Measurements from ENCODE around the gene ABCB11.

DNA sequence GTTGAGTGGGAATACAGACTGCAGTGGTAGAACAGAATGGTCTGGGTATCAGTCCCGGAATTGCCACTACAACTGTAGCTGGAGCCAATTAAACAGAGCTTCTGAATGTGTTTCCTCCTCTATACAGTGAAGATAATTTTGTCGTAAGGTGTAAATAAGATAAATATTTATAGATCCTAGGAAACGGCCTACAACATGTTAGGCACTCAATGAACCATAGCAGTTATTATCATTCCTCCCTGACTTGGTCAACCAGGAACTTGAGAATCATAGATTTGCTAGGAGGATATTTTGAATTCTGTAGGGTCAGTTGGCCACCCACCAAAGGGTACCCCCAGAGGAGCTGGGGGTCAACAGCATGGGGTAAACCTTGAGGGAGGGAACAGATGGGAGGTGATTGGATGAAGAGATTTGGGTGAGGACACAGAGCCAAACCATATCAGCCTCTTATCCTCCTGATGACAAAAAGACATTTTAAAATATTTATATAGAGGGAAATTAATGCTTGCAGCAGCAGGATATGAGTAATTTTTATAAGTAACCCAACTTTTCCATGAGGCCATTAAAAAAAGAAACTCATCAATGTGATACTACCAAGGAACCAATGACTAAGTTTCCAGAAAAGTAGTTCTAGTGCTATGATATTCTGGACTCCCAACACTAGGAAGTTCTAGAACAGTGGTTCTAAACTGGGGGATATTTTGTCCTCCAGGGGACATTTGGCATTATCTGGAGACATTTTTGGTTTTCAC is 42.3 kb upstream of the ABCB11 start:
- TF ChIP-seq POLR2A (IDR thresholded peaks at IDR 0.05; ENCODE audit: low read length) = no peak
- TF ChIP-seq GATA1 (IDR thresholded peaks at IDR 0.05; ENCODE audit: low read depth, low read length) = no peak

All from erythroblast (primary cell).